Pulmonary artery endothelial cell (primary cell): ENCODE results near the gene SPINK5. TPM values are rescaled to one million over a fixed set of nuclear protein-coding genes. Genes with fewer than 3 reads are reported as not detected.
"Not testable (repeated sequence)": the region's sequence is repeated elsewhere in the genome, so short reads cannot be mapped to it uniquely, and the experiment has no call there.

Source experiments
- DNase-seq: peaks from one replicate; pipeline ENCODE4 v3.0.0-alpha.2; 2011; ENCODE audit warnings: low read depth, low spot score
- total RNA-seq: library from RNA; depleted of rRNA; stranded (reverse); fragments of >200 nt; gene quantifications from 2 replicates; pipeline ENCODE4 v1.2.3, GENCODE V29; 2014

Gene SPINK5, protein sequence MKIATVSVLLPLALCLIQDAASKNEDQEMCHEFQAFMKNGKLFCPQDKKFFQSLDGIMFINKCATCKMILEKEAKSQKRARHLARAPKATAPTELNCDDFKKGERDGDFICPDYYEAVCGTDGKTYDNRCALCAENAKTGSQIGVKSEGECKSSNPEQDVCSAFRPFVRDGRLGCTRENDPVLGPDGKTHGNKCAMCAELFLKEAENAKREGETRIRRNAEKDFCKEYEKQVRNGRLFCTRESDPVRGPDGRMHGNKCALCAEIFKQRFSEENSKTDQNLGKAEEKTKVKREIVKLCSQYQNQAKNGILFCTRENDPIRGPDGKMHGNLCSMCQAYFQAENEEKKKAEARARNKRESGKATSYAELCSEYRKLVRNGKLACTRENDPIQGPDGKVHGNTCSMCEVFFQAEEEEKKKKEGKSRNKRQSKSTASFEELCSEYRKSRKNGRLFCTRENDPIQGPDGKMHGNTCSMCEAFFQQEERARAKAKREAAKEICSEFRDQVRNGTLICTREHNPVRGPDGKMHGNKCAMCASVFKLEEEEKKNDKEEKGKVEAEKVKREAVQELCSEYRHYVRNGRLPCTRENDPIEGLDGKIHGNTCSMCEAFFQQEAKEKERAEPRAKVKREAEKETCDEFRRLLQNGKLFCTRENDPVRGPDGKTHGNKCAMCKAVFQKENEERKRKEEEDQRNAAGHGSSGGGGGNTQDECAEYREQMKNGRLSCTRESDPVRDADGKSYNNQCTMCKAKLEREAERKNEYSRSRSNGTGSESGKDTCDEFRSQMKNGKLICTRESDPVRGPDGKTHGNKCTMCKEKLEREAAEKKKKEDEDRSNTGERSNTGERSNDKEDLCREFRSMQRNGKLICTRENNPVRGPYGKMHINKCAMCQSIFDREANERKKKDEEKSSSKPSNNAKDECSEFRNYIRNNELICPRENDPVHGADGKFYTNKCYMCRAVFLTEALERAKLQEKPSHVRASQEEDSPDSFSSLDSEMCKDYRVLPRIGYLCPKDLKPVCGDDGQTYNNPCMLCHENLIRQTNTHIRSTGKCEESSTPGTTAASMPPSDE
- total RNA-seq: 0.26 TPM in 1 of 2 replicates, not detected in the other

DNA sequence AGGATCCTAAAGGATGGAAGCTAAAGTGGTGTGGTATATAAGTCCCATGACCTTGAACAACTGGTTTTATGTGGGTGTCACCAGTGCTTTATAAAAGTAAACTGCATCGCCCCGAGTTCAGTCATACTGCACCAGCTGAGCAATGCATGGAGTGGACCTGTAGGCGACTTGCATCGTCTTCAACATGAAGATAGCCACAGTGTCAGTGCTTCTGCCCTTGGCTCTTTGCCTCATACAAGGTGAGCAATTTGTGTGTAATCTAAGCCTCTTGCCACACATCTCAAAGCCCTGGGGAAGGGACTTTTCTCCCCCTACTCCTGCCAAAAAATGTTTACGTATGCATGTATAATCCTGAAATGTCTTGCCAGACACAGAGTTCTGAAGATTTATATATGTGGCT lies at the start of gene SPINK5:
Gene SPINK5 (plus strand): TSS at position 120 of the 400 bp plus-strand sequence. CDS start 65 bp downstream, at position 185.
- DNase-seq: no peak

DNA sequence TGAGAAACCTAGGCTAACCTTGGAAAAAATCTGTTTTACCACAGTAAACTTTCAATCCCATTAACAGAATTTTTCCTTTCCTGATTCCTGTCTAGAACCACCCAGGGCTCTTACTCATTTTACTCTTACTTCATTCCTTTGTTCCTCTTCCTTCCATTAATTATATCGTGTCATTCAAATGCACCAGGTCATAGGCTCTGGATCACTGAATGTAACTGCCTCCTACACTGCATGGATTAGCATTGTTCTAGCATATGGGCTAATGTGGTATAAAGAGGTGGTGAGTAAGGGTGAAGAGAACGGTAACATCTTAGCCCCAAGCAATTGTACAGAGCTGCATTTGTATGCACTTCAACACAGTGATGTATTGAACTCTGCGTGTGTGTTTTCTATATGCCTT lies 49.5 kb upstream of the SPINK5 start:
- no peak for DNase-seq

DNA sequence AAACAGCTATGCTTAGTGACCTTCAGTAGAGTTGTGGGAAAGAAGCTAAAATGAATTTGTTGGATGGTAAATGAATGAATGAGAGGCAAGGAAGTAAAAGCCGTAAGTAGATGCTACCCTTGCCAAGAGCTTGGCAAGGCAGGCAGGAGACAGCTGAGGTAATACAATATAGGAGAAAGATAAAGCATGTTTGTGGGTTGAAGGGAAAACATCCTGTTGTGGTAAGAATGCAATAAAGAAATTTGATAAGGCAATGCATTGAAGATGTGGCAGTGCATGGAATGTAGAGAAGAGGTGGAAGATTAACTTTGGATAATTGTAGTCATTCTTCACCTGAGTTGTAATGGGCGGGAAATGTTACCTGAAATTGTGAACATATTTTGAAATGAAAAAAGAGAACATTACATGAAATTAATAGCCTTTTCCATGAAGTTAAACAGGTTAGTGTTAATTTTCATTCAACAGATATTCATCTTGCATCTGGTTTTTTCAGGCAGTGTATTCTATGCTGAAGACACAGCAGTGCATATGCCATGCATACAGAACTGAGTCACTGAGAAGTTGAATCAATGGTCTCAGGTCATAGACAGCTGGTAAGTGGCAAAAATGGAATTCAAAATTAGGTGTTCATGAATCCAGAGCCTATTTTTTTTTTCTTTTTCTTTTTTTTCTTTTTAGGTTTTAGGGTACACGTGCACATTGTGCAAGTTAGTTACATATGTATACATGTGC lies 43.4 kb upstream of the SPINK5 start:
- DNase-seq: no peak

DNA sequence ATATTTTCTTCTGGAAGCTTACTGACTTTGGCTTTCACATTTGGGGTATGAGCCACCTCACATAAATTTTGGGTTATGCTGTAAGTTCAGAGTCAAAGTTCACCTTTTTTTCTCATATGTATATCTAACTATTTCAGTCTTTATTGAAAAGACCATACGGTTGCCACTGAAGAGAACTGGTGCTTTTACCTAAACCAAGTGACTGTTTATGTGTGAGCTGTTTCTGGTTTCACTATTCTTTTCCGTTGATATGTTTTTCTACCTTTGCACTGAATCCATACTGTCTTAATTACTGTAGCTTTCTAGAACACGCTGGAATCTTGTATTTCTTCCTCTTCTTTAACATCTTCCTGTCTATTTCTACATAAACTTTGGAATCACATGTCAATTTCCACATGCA lies 36.3 kb upstream of the SPINK5 start:
- DNase-seq: no peak

DNA sequence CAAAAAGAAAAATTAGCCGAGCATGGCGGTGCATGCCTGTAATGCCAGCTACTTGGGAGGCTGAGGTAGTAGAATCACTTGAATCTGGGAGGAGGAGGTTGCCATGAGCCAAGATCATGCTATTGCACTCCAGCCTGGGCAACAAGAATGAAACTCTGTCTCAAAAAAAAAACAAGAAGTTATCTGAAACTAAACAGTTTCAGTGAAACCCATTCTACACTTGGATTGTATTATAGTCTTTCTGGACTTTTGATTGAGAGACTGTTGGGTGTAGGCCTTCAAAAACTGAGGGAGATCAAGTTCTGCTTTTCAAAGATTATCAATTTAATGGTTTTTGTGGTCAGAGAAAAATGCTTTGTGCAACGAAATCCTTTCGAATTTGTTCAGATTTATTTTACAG lies 34.6 kb upstream of the SPINK5 start:
- no peak for DNase-seq

DNA sequence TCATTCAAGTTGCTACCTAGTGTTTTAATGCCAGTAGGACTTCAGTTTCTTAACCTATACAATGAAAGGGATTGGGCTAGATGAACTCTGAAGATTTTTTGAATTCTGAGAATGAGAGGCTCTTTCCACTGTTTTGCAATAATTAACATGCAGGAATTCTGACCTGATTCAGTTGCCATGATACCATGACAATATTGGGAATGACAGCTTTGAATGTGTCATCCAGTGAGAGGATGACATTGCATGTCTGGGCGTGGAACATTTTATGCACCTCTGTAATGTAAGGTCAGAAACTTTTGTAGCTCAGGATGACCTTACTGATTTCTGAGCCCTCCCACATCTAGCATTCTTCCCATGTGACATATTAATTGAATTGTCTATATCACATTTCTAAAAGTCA lies 30.6 kb upstream of the SPINK5 start:
- no peak for DNase-seq

DNA sequence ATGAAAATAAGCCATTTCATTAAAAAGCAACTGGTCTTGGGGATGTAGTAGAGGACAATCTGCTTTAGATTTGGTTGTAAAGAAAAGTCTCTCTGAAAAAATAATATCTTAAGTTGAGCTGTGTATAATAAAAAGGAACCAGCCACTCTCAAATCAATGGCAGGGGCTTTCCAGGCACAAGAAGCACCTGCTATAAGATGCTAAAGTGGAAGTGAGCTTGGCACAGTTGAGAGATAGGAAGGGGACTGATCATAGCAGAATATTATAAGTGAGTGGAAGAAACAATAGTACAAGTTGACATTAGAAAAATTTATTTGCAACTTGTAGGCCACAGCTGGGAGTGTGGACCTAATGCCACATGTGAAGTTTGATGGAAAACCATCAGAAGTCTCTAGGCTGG lies 28.1 kb upstream of the SPINK5 start:
- no peak for DNase-seq

DNA sequence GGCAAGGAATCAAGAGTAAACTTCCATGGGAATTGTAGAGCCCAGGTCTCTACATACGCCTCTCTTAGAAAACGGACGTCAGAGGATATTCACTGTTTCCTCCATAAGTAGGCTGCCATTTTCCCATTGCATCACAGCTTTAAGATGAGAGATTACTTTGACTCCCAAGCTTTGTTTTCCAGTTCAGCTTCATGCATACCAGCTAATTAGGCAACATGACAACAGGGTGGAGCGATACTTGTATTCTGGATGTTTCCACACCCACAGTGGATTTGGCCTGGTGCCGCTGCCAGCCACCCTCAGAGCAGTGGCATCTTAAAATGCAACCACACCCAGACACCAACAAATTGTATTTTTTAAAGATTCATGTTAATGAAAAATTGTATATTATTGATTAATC lies 20.9 kb upstream of the SPINK5 start:
- DNase-seq: no peak

DNA sequence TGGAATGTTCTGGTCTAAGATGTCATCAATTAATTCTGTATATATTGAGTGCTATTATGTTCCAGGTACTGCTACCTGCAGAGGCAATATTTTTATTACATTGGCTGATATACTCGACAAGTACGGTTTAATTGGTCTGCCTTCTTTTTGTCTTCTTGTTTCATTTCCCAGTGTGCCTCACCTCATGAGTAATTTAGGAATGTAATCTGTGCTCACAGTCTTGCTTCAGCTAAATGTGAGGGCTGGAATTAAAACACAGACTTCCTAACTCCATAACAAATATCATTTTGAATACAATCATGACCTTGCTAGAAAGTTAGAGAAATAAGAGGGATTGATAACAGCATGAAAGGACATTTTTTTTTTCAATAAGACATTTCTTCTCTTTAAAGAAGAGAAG lies 20.1 kb upstream of the SPINK5 start:
- no peak for DNase-seq

DNA sequence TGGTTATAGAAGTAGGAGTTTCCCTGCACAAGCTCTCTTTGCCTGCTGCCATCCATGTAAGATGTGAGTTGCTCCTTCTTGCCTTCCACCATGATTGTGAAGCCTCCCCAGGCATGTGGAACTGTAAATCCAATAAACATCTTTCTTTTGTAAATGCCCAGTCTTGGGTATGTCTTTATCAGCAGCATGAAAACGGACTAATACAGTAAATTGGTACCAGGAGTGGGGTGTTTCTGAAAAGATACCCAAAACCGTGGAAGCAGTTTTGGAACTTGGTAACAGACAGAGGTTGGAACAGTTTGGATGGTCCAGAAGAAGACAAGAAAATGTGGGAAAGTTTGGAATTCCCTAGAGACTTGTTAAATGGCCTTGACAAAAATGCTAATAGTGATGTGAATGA lies 8.6 kb upstream of the SPINK5 start:
- not testable (repeated sequence) for DNase-seq

DNA sequence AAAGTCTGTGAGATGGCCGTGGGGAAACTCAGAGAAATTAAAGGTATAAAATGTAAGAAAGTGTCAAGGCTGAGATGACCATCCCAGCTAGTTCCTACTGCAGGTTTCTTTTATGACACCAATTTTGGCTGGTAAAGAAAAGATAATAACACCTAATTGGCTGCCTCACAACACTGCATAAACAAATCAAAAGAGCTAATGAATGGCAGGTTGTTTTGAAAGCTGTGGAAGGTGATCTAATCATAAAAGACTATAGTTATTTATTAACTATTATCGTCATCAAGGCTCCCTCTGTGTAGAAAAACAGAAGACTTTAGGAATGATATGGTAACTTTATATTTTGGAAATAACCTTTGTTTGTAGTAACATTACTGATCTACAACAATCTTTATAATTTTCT lies 3.5 kb upstream of the SPINK5 start:
- no peak for DNase-seq

DNA sequence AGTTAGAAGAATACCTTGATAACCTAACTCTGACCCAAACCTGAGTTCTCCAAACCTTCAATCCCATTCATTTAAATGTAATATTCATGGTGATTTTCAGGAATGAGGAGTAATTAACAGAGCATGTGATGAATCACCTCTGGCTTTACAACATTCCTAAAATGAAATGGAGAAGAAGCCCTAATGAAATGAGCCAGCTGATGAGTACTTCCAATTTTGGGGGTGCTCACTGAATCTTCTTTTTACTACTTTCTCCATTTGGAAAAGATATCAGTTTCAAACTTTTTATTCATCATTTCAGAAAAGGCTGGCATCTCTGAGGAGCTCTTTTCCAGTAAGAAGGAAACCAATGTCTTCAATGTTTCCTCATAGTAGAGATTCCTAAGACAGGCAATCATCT lies 2.9 kb upstream of the SPINK5 start:
- DNase-seq: no peak

DNA sequence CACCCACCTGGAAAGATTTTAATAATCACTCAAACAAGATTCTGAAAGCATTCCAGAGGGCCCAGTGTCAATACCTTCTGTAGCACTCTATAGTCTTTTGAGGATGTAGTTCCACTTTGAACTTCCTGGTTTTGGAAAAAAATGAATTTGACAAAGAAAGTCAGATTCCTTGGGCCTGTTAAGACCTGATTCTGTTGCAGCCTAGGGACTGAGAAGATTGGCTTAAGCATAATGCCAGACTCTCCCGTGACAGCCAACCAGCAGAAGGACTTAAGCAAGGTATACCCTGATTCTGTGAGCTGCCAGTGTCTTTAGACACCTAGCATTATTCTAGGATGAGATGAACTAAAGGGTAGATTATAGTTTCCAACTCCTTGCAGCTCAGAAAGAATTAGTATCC lies 6.8 kb downstream of the SPINK5 start:
- no peak for DNase-seq

DNA sequence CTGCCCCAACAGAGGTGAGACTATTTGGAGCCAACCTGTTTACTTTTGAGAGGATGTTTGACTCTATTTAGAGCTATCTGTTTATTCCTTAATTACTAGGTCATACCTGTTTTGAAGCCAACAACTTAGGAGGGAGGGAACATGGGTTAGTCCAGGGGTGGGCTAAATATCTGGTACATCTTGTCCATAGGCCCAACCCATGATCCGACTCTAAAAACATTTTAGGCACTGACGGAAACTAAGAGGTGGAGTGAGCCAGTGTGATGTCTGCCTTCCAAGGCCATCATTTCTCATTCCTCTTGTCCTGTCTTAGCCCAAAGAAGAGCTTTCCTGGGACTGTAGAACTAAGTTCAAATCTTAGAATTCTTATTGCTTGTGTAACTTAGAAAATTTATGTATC lies 8.4 kb downstream of the SPINK5 start:
- DNase-seq: no peak

DNA sequence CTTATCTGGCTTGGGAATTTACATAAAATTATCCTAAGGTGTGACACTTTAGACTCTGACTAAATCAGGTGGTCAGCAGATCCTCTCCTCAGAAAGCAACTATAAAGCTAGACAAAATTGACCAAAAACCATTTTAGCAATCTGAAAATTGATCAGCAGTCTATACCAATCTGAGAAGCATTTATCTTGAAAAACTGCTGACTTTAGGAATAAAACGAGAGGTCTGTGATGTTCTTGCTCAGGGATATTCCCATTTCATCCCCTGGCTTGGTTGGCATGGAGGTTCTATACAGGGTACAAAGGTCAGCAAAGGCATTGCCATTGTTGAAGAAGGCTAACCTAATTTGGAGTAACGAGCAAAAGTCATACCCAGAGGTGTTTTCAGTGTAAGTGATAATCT lies 11.7 kb downstream of the SPINK5 start:
- no peak for DNase-seq

DNA sequence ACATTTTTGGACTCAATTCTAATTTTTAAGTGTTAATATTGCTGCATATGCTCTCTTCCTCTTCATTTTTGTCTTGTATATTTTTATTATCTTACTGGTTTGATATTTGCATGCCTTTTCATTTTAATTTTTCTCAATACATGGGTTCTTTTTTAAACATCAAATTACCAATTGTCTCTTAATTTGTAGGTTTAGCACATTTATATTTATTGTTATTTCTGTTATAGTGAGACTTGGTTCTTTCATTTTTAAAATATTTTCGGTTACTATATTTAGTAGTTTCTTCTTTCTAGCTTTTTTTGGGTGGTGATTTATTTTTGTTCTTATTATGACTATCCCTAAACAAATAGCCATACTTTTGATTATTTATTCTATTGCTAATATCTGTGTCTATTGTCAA lies 19.4 kb downstream of the SPINK5 start:
- no peak for DNase-seq

DNA sequence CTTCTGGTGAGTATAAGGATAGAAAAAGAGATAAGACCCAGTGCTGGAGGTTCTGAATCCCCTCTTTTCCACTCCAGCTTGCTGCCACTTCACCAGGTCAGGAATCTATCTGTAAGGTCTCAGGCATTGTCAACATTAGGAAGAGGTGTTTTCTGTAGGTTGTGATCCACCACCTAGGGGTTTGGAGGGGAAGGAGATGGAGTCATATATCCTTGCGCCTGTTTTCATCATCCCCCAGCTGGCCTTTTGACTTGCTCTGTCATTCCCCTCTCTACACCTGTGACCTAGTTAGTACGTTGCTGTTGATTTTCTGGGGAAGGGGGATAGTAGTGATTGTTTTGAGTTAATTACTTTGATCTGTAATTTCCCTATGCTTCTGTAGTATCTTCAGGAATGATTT lies 20.5 kb downstream of the SPINK5 start:
- DNase-seq: no peak

DNA sequence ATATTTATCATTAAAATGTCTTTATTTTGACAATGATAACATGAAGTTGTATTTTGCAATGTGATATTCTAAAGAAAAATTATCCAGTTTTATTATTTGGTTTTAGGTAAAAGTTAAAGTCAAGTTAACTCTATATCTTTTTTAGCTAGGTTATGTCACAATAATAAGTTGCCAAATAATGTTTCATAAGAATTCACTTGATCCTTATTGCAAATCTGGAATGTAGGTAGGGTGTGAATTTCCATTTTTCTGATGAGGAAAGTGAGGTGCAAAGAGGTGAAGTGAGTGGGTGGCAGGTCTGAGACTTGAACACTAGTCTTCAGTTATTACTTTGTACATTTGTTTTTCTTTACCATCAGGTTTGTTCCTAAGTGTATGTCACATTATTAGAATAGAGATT lies 21.5 kb downstream of the SPINK5 start:
- no peak for DNase-seq

DNA sequence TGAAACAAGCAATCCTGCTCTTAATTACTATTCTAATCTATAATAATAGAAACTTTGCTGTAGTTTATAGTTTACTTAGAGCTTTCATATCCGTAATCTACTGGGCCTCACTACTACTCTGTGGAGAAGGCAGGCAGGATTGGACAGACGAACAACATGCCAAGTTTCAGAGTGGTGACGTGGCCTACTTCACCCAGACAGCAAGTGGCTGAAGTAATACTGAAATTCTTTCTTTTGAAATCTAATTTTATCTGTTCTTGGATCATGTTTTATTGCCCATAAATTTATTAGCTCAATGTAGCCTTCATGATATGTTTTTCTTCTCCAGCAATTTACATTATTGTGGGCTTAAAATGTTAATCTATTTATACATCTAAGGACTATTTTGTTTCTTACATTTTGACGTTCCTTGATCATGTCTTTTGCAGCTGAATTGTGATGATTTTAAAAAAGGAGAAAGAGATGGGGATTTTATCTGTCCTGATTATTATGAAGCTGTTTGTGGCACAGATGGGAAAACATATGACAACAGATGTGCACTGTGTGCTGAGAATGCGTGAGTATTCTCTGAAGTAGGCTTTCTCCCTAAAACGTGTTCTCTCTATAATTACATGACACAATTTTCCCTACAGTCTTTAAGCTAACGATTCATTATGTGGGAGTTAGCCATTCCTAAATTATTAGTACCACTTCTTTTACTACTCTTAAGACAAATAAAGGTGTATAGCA lies 22.4 kb downstream of the SPINK5 start:
- DNase-seq: no peak

DNA sequence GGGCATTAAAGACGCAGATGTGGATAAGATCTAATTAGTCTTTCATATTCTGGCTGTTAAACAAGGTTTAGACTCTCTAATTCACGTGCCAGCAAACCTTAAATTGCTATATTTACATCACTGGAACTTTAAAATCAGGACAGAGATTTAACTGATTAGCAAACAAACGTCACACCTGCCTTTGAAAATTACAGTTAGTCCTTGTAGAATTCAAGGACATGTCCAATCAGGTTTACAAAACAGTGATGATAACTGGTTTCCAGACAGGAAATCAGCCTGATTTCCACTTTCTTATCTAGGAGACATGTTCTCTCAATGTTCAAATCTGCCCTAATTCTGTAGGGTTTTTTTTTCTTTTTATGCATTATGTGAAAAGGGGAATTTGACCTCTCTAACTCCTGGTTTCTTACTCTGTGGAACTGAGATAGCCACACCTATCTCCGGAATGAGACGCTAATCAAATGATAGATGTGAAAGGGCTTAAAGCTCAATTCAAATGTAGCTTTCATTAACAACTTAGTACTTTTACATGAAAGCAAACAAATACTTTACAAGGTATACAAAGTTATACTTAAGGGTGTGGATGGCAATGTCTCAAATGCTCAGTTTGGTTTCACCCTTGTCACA lies 26.5 kb downstream of the SPINK5 start:
- DNase-seq: no peak
